Erythroblast (primary cell): Measurements from ENCODE around the gene ZFPL1.

Source experiments
- DNase-seq, 2 experiments: peaks; one replicate each; lab custom pipeline; 2025; lab: John Stamatoyannopoulos, UW
- GATA1 ChIP-seq: IDR thresholded peaks from 2 replicates; pipeline ENCODE4 v1.6.1; 2011; ENCODE audit warnings: low read depth, mild to moderate bottlenecking, control low read depth, low read length, moderate library complexity
- POLR2A ChIP-seq: IDR thresholded peaks from 2 replicates; pipeline ENCODE4 v1.6.1; 2011; ENCODE audit warnings: mild to moderate bottlenecking, low read length

Gene ZFPL1

DNA sequence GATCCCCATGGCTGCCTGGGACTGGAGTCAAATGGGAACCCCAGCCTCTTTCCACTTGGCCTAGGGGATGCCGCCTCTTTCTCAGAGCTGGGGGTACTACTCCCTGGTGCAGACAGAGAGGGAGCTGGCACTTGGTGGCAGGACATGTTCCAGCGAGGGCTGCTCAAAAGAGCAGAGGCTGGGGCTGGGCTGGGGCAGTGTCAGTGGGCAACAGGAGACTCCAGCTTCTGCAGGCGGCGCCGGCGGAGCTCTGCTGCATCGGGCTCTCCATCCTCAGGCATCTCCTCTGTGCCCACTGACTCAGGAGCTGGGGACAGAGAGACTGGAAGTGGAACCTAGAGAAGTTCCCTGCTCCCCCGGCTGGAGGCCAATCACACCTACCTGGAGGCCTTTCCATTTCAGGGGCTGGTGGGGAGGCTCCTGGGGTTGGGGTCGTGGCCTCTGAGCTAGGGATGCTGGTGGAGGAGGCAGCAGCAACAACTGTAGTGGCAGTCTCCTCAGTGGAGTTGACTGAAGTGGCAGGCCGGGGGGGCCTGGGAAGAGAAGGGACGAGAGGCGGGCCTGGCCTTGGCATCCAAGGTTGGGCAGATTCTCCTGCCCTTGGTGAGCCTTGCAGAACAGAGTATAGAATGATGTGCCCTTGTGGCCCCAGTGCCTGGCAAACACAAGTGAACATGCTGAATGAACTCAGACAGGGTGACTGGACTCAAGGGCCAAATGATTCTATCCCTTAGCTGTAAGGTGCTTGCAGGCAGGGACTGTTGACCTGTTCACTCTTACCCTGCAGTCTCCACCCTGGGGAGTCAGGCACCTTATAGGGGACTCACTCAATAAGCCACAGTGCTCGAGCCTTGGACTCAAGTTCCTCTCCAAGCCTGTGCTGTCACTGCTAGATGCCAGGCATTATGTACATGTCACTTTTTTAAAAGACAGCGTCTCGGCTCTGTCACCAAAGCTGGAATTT is 44.4 kb downstream of the ZFPL1 start:
- DNase-seq: no peak
- TF ChIP-seq GATA1: no peak
- TF ChIP-seq POLR2A: peak; percentile 39

DNA sequence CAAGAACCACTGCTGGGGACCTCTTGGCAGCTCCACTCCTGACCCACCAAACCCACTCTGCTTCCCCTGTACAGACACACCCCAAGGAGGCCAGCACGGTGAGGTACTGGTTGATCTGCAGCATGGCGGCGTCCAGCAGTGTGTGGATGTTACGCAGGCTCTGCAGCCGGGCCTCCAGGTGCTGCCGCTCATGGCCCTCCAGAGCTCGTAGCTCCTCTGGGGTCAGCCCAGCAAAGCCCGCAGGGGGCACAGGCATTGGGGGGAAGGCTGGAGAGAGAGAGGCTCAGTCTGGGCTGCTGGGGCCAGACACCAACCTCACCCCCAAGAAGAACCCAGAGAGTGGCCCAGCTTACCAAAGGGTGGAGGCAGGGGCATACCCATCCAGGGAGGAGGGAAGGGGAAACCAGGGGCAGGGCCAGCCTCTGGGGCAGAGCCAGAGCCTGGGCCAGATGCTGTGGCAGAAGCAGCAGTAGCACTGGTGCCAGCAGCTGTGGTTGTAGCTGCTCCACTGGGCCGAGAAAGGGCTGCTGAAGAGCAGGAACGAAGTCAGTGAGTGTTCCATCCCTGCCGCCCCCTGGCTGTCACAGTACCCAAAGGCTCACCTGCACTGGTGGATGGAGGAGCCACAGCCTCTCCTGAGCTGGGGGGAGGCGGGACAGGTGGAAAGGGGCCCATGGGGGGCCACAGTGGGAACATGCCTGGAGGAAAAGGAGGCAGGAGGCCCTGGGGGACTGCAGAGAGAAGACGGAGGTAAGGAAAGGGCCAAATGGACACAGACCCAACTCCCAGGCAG is 45.8 kb downstream of the ZFPL1 start:
- TF ChIP-seq POLR2A: no peak
- no peak for TF ChIP-seq GATA1
- no peak for DNase-seq

DNA sequence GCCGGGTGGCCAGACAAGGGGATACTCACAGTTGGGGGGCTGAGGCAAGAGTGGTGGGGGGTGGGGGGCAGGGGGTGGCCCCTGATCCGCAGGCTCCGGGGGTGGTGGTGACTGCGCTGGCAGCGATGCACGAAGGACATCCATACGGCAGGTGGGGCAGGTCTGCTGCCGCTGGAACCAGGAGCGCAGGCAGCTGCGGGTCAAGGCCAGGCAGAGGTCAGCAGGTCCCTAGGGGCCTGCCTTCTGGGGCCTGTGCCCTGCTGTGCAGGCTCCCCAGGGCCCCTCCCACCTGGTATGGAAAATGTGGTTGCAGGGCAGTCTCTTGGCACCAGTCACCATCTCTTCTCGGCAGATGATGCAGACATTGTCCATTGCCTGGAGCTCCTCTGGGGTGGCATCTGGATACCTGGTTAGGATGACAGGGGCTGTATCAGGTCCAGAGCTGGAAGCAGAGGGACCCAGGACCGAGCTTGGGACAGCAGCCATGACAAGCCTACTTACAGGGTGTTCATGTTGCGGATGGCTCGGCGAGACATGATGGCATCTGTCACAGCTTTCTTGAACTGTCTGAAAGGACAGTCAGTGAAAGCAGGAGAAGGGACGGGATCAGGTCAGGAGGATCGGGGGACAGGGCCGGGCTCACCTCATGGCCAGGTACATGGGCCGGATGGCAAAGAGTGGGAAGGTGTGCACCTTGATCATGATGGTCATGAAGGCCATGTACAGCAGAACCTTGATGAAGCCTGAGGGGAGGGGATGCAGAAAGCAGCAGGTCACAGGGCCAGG is 46.8 kb downstream of the ZFPL1 start:
- DNase-seq: no peak
- TF ChIP-seq POLR2A: no peak
- no peak for TF ChIP-seq GATA1

DNA sequence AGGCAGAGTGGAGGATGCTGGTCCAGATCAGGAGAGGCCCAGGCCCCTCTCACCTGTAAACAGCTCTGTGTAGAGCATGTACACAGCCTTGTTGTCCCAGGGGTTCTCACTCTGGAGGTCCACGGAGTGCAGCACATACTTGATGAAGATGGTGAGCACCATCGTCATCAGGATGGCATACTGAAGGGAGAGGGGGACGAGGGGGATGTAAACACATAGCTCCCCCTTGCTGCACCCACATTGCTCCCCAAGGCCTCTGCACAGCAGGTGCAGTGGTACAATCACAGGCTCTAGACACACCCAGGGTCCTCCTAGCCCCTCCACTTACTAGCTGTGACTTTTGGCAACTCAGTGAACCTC is 47.4 kb downstream of the ZFPL1 start:
- no peak for DNase-seq
- TF ChIP-seq POLR2A (no peak), GATA1 (no peak)

DNA sequence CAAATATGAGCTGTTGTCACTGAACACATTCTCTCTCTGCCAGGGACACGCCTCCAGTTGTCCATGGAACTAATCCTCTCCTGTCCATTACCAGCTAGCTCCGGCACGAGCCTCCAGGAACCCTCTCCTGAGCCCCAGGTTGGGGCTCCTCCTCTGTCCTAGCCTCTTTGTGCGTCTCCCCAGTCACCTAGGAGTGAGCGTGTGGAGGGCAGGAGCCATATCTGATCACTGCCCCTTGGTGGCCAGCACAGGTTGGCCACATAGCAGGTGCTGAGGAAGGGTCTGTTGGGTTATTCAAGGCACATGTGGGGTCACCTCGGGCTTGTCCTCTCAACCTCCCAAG is 47.8 kb downstream of the ZFPL1 start:
- TF ChIP-seq POLR2A (no peak), GATA1 (no peak)
- no peak for DNase-seq

DNA sequence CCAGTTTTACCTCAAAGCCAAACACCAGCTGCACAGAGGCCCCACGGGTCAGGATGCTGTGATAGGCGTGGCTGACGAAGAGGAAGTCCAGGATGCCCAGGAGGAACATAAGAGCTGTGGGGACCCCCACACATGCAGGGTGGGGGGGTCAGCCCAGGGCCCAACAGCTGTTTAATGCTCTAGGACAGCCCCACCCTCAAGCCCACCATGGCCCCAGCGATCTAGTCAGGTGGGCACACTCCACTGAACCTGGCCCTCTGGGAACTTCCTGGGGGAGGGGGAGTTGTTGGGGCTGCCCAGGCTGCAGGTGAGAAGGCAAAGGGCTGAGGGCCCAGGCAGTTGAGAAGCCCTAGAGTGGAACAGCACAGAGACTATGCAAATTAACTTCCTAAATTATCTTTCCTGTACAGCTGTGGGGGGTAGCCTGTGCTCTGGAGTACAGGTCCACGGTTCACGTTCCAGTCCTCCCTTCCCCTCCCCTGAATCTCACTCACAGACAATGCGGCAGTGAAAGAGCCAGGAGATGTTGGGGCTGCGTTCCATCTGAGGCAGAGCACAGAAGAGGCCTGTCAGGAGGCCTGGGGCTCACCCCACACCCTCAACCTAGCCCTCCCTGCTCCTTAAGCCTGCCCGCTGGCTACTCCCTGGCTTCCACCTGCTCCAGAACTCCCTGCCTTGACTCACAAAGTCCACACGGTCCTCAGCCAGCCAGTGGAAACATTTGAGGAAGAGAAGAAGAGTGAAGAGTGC is 48.4 kb downstream of the ZFPL1 start:
- TF ChIP-seq GATA1: no peak
- TF ChIP-seq POLR2A: no peak
- peak in 1 of 2 experiments; percentile 37 for DNase-seq

DNA sequence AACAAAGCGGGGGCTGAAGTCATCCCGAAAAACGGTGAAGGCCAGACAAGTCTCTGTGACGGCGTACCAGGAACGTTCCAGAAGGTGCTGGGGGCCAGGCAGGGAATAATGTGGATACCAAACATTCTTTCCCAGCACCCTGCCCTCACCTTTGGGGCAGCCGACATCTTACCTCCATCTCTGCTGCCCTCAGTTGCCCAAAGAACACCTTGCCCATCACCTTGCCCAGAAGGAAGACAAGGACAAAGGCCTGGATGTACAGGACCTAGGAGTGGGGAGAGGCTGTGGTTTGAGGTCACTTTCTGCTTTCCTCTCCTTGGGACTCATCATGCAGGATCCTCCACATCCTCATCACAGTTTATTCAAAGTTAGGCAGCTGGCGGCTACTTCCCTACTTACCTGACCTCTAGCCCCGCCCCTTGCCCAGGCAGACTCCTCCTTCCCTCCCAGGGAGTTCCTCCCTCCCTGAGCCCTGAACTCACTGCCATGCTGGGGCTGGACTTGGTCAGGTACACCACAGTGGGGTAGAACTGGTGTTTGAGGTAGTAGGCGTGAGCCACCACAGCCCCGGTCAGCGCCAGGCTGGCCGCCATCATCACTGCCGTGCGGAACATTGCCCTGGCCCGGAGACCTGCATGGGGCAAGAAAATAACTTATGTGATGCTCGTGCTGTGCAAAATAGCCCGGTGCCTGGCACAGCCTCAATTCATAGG is 49.1 kb downstream of the ZFPL1 start:
- TF ChIP-seq GATA1: no peak
- TF ChIP-seq POLR2A: no peak
- peak; percentile 53 to 66 for DNase-seq

DNA sequence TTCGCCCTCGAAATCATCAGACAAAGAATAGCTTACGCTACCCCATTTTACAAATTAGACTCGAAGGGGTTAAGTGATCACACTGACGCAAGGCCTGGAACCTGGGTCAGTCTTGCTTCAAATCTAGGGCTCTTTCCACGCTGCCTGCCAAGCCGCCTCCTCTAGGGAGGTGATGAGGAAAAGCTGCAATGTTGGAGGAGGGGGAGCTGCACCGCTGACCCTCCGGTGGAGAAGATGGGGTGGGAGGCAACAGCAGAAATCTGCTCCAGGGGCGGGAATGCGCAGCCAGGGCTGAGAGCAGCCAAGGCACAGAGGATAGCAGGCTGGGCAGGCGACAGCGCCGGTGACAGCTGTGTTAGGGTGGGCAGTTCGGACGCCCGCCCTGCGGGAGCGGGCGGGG is 49.7 kb downstream of the ZFPL1 start:
- TF ChIP-seq GATA1: no peak
- no peak for TF ChIP-seq POLR2A
- DNase-seq: peak; percentile 44 to 57

DNA sequence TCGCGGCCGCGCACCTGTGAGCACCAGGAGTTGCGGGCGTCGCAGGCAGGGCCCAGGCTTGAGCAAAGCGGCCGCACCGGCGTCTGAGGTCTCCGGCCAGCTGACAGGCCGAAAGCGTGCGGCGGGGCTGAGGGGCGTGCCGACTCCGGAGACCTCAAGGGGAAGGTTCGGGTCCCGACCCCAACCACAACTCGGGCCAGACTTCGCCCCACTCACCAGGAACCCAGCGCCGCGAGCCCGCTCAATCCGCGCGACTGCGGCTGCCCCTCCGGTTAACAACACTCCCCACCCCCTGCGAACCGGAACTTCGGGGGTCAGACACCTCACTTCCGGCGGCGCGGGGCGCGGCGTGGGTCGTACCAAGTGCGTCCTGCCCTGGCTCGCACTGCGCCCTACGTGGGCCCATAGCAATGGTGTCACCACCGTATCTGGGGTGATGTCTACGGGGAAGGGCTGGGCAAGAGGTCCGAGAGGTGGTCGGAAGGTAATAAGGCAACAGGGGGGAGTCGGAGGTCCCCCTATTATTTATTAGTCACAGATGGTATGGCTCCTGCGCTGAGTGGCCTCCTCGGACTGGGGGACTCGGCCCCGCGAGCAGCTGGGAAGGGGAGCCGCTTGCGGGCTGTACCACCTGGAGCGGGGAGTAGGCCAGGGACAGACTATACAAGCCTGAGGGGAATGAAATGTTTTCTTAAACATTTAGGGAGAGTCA is 50.4 kb downstream of the ZFPL1 start, which contains the start of gene SYVN1:
Gene SYVN1 (minus strand): TSS at position 280 of the 712 bp plus-strand sequence. CDS start 918 bp downstream, outside the sequence.
- DNase-seq: peak; percentile 96
- TF ChIP-seq GATA1 (no peak), POLR2A (peak; percentile 97)

DNA sequence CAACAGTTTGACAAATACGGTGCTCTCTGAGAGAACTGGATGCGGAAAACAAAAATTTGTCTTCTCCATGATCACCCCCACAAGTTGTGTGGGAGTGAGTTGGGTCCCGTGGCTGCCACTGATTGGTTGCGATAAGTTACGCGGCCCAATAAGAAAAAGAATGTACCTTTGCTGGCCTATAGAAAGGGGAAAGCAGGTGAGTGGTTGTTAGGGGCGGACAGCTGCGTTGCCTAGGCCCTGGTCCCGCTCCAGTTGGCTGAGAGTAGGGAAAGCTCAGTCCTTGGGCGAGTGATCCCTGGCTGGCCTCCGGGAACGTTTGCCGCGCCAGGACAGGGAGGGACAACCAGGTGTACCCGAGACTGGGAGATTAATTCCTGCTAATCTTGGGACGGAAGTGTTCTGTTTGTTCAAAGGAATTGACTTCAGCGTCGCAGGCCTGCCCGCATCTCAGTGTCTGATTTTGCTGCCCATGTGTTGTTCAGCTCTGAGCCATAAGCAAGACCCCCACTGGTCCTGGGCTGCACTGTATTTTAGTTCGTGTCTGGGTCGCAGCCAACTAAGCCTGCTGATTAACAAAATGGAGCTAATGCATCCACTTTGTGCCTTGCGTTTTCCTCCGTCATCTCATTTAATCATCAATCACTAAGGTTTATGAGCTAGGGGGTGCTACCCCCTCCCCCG is 51.1 kb downstream of the ZFPL1 start:
- DNase-seq: peak; percentile 96 to 97
- TF ChIP-seq GATA1: no peak
- peak; percentile 59 for TF ChIP-seq POLR2A

DNA sequence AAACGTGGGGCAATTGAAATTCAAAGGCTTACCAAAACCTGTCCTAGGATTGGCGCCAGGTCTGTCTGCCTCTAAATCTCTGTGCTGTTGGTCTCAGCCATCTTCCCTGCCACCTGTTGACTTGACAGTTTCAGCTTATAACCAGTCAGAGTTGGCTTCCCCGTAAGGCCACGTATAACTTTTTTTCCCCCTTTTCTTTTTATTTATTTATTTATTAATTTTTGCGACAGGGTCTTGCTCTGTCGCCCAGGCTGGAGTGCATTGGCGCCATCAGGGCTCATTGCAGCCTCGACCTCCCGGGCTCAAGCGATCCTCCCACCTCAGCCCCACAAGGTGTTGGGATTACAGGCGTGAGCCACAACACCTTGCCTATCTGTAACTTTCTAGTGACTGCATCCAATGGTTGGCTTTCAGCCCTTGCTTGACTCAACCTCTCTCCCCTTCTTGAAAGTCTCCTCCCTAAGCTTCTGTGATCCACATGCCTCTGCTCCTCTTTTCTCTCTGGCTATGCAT is 51.7 kb downstream of the ZFPL1 start:
- no peak for DNase-seq
- TF ChIP-seq GATA1 (no peak), POLR2A (no peak)
